HepG2 (cell line): Measurements from ENCODE around the gene GALNT9. TPM values are rescaled to one million over a fixed set of nuclear protein-coding genes. Genes with fewer than 3 reads are reported as not detected.

ENCODE experiments used
- ATAC-seq: fragments of 200-7000 bp; cut with Tn5 transposase; 3 replicates; pipeline ENCODE4 v1.9.1; 2020; ENCODE audit warnings: mild to moderate bottlenecking, moderate library complexity
- BruUV-seq: library from RNA; stranded (reverse); fragments of 400-500 nt; replicated peaks from 2 replicates; lab custom pipeline; 2021; lab: Mats Ljungman, UMichigan
- CTCF ChIA-PET: fragments of 300-600 bp; formaldehyde crosslinking; extraction: SDS; loops from one replicate; lab custom pipeline; 2021; ENCODE audit warnings: low total read pairs, inconsistent platforms, low intra/inter-chr PET ratio; lab: Yijun Ruan, JAX
- POLR2A ChIA-PET: fragments of 350-600 bp; sonication (Branson Sonifier 250); formaldehyde crosslinking; loops from one replicate; lab custom pipeline; 2020; ENCODE audit warnings: antibody characterized with exemption, inconsistent platforms; lab: Yijun Ruan, JAX
- DNase-seq: peaks from one replicate; pipeline ENCODE4 v3.0.0-alpha.2; 2015; ENCODE audit warnings: low spot score
- FAIRE-seq: peaks from 3 replicates; lab custom pipeline; 2011; peaks lifted over from hg19 to GRCh38; lab: Jason Lieb, UNC
- H2AFZ ChIP-seq: one replicate; pipeline ENCODE4 v1.6.1; 2011; ENCODE audit warnings: low read length, inconsistent platforms
- H3K27ac ChIP-seq: fragments of 300-600 bp; 3 replicates; pipeline ENCODE4 v1.8.0; 2011; ENCODE audit warnings: mixed run types, mild to moderate bottlenecking, mixed read lengths, low read length, inconsistent platforms; ENCODE audit not compliant: insufficient read depth; ENCODE audit errors: extremely low read length
- H3K27me3 ChIP-seq, 2 experiments: fragments of 200-600 bp in 1 of 2; 2 replicates in 1 of 2; 3 replicates in 1 of 2; pipeline versions ENCODE4 v1.6.0 to v1.8.0; 2011; ENCODE audit warnings: low read length in 2 of 2, mild to moderate bottlenecking in 2 of 2, moderate library complexity in 2 of 2, inconsistent platforms in 1 of 2; ENCODE audit not compliant: insufficient read depth in 2 of 2, control insufficient read depth in 1 of 2
- H3K36me3 ChIP-seq, 2 experiments: fragments of 200-600 bp in 1 of 2; replicated peaks in 1 of 2; 2 replicates in 1 of 2; 3 replicates in 1 of 2; pipeline versions ENCODE4 v1.5.1 to v1.8.0; 2011; ENCODE audit warnings: low read length in 2 of 2, inconsistent platforms in 1 of 2; ENCODE audit not compliant: insufficient read depth in 2 of 2, control insufficient read depth in 1 of 2
- H3K4me1 ChIP-seq: 2 replicates; pipeline ENCODE4 v1.5.1; 2012; ENCODE audit warnings: low read length, inconsistent platforms; ENCODE audit not compliant: insufficient read depth
- H3K4me2 ChIP-seq: 2 replicates; pipeline ENCODE4 v1.6.0; 2011; ENCODE audit warnings: low read depth, low read length, inconsistent platforms
- H3K4me3 ChIP-seq, 3 experiments: fragments of 200-600 bp in 1 of 3; sonication (generic), shearing (Covaris generic) in 1 of 3; replicated peaks in 1 of 3; 2 replicates each; pipeline ENCODE4 v1.5.1; 2011 to 2016; ENCODE audit warnings: low read length in 3 of 3, inconsistent platforms in 2 of 3, low read depth in 2 of 3, mild to moderate bottlenecking in 2 of 3, control low read depth in 1 of 3, mixed read lengths in 1 of 3; ENCODE audit not compliant: insufficient read depth in 1 of 3
- H3K79me2 ChIP-seq: one replicate; pipeline ENCODE4 v1.6.1; 2011; ENCODE audit warnings: low read length, inconsistent platforms; ENCODE audit not compliant: insufficient read depth
- H3K9ac ChIP-seq: 2 replicates; pipeline ENCODE4 v1.6.0; 2011; ENCODE audit warnings: mild to moderate bottlenecking, low read depth, low read length, inconsistent platforms; ENCODE audit not compliant: insufficient read depth
- H3K9me3 ChIP-seq: 2 replicates; pipeline ENCODE4 v1.5.1; 2012; ENCODE audit warnings: mild to moderate bottlenecking, low read length
- H4K20me1 ChIP-seq: 2 replicates; pipeline ENCODE4 v1.6.0; 2011; ENCODE audit warnings: inconsistent platforms, mild to moderate bottlenecking, low read length, moderate library complexity; ENCODE audit not compliant: insufficient read depth
- RERE ChIP-seq: IDR thresholded peaks from 2 replicates; pipeline ENCODE4 v1.6.1; 2016; ENCODE audit warnings: low read depth, missing genetic modification reagents, missing compliant biosample characterization
- WGBS: methylation state at CpG from one replicate; pipeline ENCODE4 v1.1.6; 2017; ENCODE audit warnings: low lambda C conversion rate; 5-methylcytosine and 5-hydroxymethylcytosine counted together
- in situ Hi-C: cut with HindIII; loops from 2 replicates; pipeline ENCODE4 v1.10.0; 2017; ENCODE audit warnings: low pct_unique_long_range_greater_than_20kb; ENCODE audit not compliant: extremely low pct_ligation_motif_present
- intact Hi-C: fragments of 100-400 bp; cut with micrococcal nuclease; formaldehyde crosslinking; loops from one replicate; pipeline ENCODE4 v1.10.0; 2022; ENCODE audit not compliant: unreplicated experiment
- polyA plus RNA-seq, 8 experiments: library from polyadenylated mRNA; depleted of rRNA in 3 of 8; stranded (reverse) in 7 of 8; unstranded in 1 of 8; fragments of >200 nt; fragmentation: Illumina TruSeq in 4 of 8; extraction: Trizol in 4 of 8; gene quantifications; 2 replicates each; pipeline versions ENCODE4 v1.2.1 to v1.2.3, GENCODE V29; 2011 to 2016; ENCODE audit warnings: low read depth in 4 of 8, missing spikeins in 1 of 8, mixed read lengths in 1 of 8; ENCODE audit not compliant: insufficient read depth in 1 of 8
- total RNA-seq, 5 experiments: library from RNA; depleted of rRNA; stranded (reverse); fragments of >200 nt; fragmentation: Illumina TruSeq; extraction: Trizol; gene quantifications; 2 replicates each; pipeline ENCODE4 v1.2.3, GENCODE V29; 2016; ENCODE audit warnings: low read depth in 1 of 5

GALNT9 gene
- total and polyA plus RNA-seq, 2 of the 13 experiments (the other 11 are each of a cell fraction or from before 2014, with no cell fraction given), result 0.04 TPM; not detected in 1

DNA sequence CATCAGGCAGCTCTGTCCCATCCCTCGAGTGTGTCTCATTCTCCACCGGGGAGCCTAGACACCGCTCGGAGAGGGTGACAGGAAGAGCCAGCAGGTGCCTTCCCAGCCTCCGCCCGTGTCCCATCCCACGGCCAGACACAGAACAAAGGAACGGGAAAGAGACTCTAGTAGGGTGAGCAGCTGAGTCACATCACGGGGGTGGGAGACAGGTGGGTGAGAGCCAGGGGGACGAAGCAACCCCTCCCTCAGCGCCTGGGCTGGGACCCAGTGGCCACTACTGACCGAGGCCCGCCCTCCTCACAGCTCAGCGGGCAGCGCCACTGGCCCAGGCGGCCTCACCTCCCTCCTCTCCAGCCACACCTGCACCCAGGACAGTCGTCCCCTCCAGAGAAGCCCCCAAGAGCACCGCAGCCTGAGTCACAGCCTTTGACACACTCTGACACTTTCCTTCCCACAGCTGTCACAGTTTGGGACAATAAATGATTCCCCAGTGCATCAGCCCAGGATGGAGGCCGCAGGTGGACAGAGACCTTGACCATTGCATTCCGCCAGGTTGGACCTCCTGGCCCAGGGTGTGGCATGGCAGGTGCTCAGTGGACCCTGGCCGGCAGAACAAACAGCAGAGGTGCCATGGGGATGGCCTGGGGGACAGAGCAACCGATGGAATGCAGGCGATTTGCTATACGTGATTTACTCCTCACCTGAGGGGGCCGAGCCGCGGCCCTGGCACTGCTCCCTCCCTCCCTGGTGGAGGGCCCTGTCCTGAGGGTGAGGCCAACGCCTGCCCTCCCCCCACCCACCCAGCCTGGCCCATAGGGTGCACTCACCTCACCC lies 45.4 kb upstream of the GALNT9 start:
- no peak for TF ChIP-seq RERE (CRISPR knock-in tag)
- Histone ChIP-seq H3K4me3 (no peak overlapping the region), H3K27me3 (peaks cover 5 to 69% of the 10 kb centered on the region in 2 experiments), H3K9ac (no peak overlapping the region), H2AFZ (no peak overlapping the region), H3K4me1 (no peaks in the 10 kb centered on the region), H3K9me3 (peaks cover 9% of the 10 kb centered on the region; the same call in 1 of the 2 replicates), H3K79me2 (no peaks in the 10 kb centered on the region), H3K4me2 (no peak overlapping the region), H4K20me1 (no peaks in the 10 kb centered on the region), H3K36me3 (no peaks in the 10 kb centered on the region), H3K27ac (no peak overlapping the region)
- DNase-seq (no peak), FAIRE-seq (no peak), ATAC-seq (peak; percentile 22)
- ChIA-PET CTCF (no interaction called here), POLR2A (no interaction called here)
- 25% methylated on average over 13 of the region's 28 CpGs for WGBS
- in situ Hi-C loops, result no loop called here
- intact Hi-C loops, result no loop called here
- no TSS peak for BruUV-seq
